CD8-positive, alpha-beta memory T cell (primary cell): ENCODE measurements around the gene CENPB. TPM values are rescaled to one million over a fixed set of nuclear protein-coding genes. Genes with fewer than 3 reads are reported as not detected.
A peak's percentile ranks its signal among the peaks of the same experiment; 100 is the strongest.

Source experiments
- CTCF ChIA-PET: fragments of 350-600 bp; sonication (Branson Sonifier 250); formaldehyde crosslinking; loops from one replicate; lab custom pipeline; 2021; ENCODE audit warnings: antibody characterized with exemption; lab: Charles Lee
- POLR2A ChIA-PET: fragments of 350-600 bp; sonication (Branson Sonifier 250); formaldehyde crosslinking; loops from one replicate; lab custom pipeline; 2021; ENCODE audit warnings: antibody characterized with exemption; lab: Charles Lee
- DNase-seq, 5 donors: peaks; one replicate each; pipeline versions ENCODE4 v3.0.0 to v3.0.0-alpha.2; 2020 to 2022; ENCODE audit warnings: mixed read lengths in 1 of 5
- H3K27ac ChIP-seq: one replicate; pipeline ENCODE4 v1.7.0; 2013; ENCODE audit warnings: low read depth, mild to moderate bottlenecking, low read length, moderate library complexity
- H3K27me3 ChIP-seq: 2 replicates; pipeline ENCODE4 v1.7.0; 2013; ENCODE audit warnings: low read length, mild to moderate bottlenecking; ENCODE audit not compliant: insufficient read depth, poor library complexity, severe bottlenecking
- H3K36me3 ChIP-seq: 2 replicates; pipeline ENCODE4 v1.7.0; 2013; ENCODE audit warnings: mild to moderate bottlenecking, low read length, moderate library complexity; ENCODE audit not compliant: insufficient read depth
- H3K4me1 ChIP-seq: 2 replicates; pipeline ENCODE4 v1.7.0; 2013; ENCODE audit warnings: mild to moderate bottlenecking, low read length, moderate library complexity; ENCODE audit not compliant: insufficient read depth
- H3K4me3 ChIP-seq: 2 replicates; pipeline ENCODE4 v1.7.0; 2013; ENCODE audit warnings: mild to moderate bottlenecking, low read length
- H3K9me3 ChIP-seq: 2 replicates; pipeline ENCODE4 v1.7.0; 2013; ENCODE audit warnings: mild to moderate bottlenecking, low read length
- H3K27ac Mint-ChIP-seq, 8 donors: one replicate each; pipeline ENCODE4 v1.8.0; 2020 to 2021; ENCODE audit warnings: mixed read lengths in 8 of 8, mild to moderate bottlenecking in 6 of 8, inconsistent platforms in 3 of 8, moderate library complexity in 3 of 8
- H3K27me3 Mint-ChIP-seq, 2 donors: one replicate each; pipeline ENCODE4 v1.8.0; 2020 to 2021; ENCODE audit warnings: mixed read lengths in 2 of 2, mild to moderate bottlenecking in 1 of 2, moderate library complexity in 1 of 2
- H3K36me3 Mint-ChIP-seq, 3 donors: one replicate each; pipeline ENCODE4 v1.8.0; 2020 to 2021; ENCODE audit warnings: mixed read lengths in 3 of 3, inconsistent platforms in 1 of 3, mild to moderate bottlenecking in 1 of 3
- H3K4me1 Mint-ChIP-seq, 3 donors: one replicate each; pipeline ENCODE4 v1.8.0; 2020 to 2021; ENCODE audit warnings: mixed read lengths in 3 of 3, inconsistent platforms in 1 of 3, mild to moderate bottlenecking in 1 of 3
- H3K4me3 Mint-ChIP-seq, 7 donors: one replicate each; pipeline ENCODE4 v1.8.0; 2020 to 2021; ENCODE audit warnings: mixed read lengths in 7 of 7, mild to moderate bottlenecking in 6 of 7, moderate library complexity in 4 of 7, inconsistent platforms in 2 of 7
- H3K9me3 Mint-ChIP-seq, 5 donors: one replicate each; pipeline ENCODE4 v1.8.0; 2020 to 2022; ENCODE audit warnings: mixed read lengths in 5 of 5, mild to moderate bottlenecking in 3 of 5, moderate library complexity in 2 of 5, inconsistent platforms in 1 of 5
- polyA plus RNA-seq: library from polyadenylated mRNA; unstranded; fragments of 300-500 nt; fragmentation: Illumina TruSeq; gene quantifications from one replicate; pipeline ENCODE4 v1.2.3, GENCODE V29; 2021
- total RNA-seq, 2 experiments: library from RNA; stranded (reverse); gene quantifications; one replicate each; pipeline ENCODE4 v1.2.3, GENCODE V29; 2021

CENPB gene
- total and polyA plus RNA-seq, 3 experiments from 2014 or later = 1.7 to 69.9 (median 66.4) TPM

DNA sequence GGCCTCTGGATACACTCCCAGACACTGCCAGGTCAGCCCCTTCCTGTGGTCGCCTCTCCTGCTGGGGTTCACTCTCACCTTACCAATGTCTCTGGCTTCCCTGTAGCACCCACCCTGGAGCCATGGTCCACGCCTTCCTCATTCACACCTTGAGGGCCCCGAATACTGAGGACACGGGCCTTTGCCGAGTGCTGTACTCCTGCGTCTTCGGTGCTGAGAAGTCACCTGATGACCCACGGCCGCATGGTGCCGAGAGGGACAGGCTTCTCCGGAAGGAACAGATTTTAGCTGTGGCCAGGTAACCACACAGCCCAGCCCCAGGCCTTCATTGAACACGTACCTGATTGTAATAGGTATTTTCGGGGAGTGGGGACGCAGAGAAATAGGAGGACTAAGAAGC, 35.5 kb upstream of the CENPB start:
- Histone ChIP-seq H3K27me3 (no peaks in the 10 kb centered on the region), H3K4me1 (peaks cover 33% of the 10 kb centered on the region), H3K4me3 (no peak overlapping the region), H3K27ac (no peak overlapping the region), H3K9me3 (no peaks in the 10 kb centered on the region), H3K36me3 (peaks cover 7% of the 10 kb centered on the region)
- Mint-ChIP-seq H3K36me3 (peaks cover 0 to 47% (median 4%) of the 10 kb centered on the region in 3 donors), H3K27ac (peak overlapping the region in 7 of 8 donors; percentile 96 to 100 (median 97)), H3K4me3 (peak overlapping the region; percentile 27 to 97 (median 94)), H3K27me3 (no peaks in the 10 kb centered on the region), H3K9me3 (no peaks in the 10 kb centered on the region), H3K4me1 (peaks cover 30 to 49% (median 41%) of the 10 kb centered on the region in 3 donors)
- ChIA-PET CTCF (interaction anchor here (1.3 to 18.5 kb wide), 5 partner anchors 26 to 54 kb away, joined by 4 to 262 read pairs (median 33); partner anchors contain the start of genes ADISSP, CDC25B, CENPB and SPEF1), POLR2A (interaction anchor here (0.5 to 4.0 kb wide), 2 partner anchors 32 to 35 kb away, joined by 5 to 37 read pairs; partner anchors contain the start of gene CENPB)
- DNase-seq = no peak

DNA sequence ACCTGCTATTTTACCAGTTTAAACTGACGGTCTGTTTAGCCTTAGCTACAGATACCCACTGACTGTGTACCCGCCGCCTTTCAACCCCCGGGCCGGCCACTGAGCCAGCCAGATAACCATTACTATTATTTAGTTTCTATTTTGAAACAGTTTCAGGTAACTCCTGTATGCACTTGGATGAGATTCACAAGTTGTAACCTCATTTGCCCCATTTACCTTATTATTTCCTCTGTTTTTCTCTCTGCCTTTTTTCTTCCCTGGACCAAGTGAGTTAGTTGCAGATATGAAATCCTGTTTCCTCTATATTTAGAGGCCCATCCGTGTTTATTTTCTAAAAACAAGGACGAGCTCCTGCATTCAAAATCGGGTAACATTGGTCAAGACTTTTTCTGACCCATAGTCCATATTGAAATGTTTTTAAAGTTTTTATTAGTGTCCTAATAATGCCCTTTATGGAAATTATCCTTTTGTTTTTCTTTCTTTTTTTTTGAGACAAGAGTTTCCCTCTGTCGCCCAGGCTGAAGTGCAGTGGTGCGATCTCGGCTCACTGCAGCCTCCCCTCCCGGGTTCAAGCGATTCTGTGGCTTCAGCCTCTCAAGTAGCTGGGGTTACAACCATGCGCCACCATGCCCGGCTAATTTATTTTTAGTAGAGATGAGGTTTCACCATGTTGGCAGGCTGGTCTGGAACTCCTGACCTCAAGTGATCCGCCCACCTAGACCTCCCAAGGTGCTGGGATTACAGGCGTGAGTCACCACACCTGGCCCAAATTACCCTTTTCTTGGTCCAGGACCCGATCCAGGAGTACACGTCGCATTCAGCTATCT, 34.6 kb upstream of the CENPB start:
- H3K27me3 Mint-ChIP-seq = no peaks in the 10 kb centered on the region
- peak overlapping the region; percentile 96 to 100 (median 97) for H3K27ac Mint-ChIP-seq
- CTCF ChIA-PET = interaction anchor here (0.7 to 18.5 kb wide), 26 partner anchors 10 to 191 kb away, joined by 3 to 262 read pairs (median 5); partner anchors contain the start of genes ADISSP, CDC25B, CENPB and SPEF1
- Histone ChIP-seq H3K4me3 (peak overlapping the region; percentile 82), H3K9me3 (no peaks in the 10 kb centered on the region), H3K36me3 (peaks cover 7% of the 10 kb centered on the region), H3K4me1 (peaks cover 41% of the 10 kb centered on the region), H3K27me3 (no peaks in the 10 kb centered on the region), H3K27ac (peak overlapping the region; percentile 94)
- POLR2A ChIA-PET = interaction anchor here (0.5 to 4.0 kb wide), 17 partner anchors 9 to 649 kb away, joined by 3 to 37 read pairs (median 6); partner anchors contain the start of genes ADISSP, CDC25B, CENPB and SPEF1
- H3K4me1 Mint-ChIP-seq = peaks cover 37 to 57% (median 48%) of the 10 kb centered on the region in 3 donors
- peak overlapping the region; percentile 87 to 97 (median 94) for H3K4me3 Mint-ChIP-seq
- DNase-seq = no peak
- H3K9me3 Mint-ChIP-seq = no peaks in the 10 kb centered on the region
- H3K36me3 Mint-ChIP-seq = peaks cover 0 to 40% (median 4%) of the 10 kb centered on the region in 3 donors

DNA sequence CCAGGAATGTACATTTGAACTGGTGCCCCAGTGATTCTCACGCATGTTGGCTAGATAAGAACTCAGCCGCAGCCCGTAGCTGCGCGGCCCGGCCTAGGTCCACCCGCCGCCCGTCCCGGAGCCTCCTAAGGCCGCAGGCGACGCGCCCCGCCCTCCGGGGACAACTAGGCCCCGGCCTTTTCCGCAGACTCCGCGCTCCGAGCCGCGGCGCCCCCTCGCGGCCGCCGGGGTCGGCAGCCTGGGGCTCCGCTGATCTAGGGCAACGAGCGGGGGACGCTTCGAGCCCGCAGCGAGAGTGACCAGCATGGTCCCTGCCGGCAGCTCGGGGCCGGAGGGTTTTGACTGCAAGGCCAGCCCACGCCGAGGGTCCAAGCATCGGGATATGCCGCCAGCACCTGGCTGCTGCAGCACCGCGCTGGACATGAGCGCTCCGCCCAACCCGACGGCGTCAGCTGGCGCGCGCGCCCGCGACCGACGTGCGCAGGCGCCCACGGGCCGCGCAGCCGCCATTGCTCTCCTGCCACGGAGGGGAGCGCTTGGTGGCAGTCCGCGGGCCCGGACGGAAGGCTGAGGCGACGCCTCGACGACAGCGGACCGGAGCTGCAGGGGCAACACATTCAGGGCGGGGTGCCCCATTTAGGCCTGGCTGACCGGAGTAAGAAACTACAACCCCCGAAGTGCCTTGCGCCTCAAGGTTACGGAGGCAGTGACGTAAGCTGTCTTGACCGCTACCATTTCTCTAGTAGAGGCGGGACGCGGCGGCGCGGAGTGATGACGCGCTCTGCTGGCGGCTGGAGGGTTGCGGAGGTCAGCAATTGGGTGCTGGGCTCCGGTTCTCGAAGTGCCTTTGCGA, 33.7 kb upstream of the CENPB start, which contains the start of gene AP5S1:
TSS of gene AP5S1 (plus strand) at position 500 of the 853 bp plus-strand sequence. CDS start 1,571 bp downstream, outside the sequence.
- H3K4me1 Mint-ChIP-seq = peaks cover 45 to 65% (median 57%) of the 10 kb centered on the region in 3 donors
- ChIA-PET CTCF (interaction anchor here (0.7 to 18.5 kb wide), 27 partner anchors 9 to 192 kb away, joined by 3 to 262 read pairs (median 5); partner anchors contain the start of genes ADISSP, CDC25B, CENPB and SPEF1), POLR2A (interaction anchor here (0.5 to 4.0 kb wide), 15 partner anchors 8 to 262 kb away, joined by 3 to 37 read pairs (median 8); partner anchors contain the start of genes ADISSP, CDC25B, CENPB and SPEF1)
- H3K9me3 Mint-ChIP-seq = no peaks in the 10 kb centered on the region
- H3K4me3 Mint-ChIP-seq = peak within 1 kb of the TSS; percentile 87 to 97 (median 94)
- DNase-seq = peak; percentile 89 to 94 (median 93)
- Histone ChIP-seq H3K27ac (peak within 1 kb of the TSS; percentile 94), H3K27me3 (no peaks in the 10 kb centered on the region), H3K4me3 (peak within 1 kb of the TSS; percentile 82), H3K4me1 (peaks cover 49% of the 10 kb centered on the region), H3K36me3 (peaks cover 7% of the 10 kb centered on the region), H3K9me3 (no peaks in the 10 kb centered on the region)
- no peaks in the 10 kb centered on the region for H3K27me3 Mint-ChIP-seq
- H3K36me3 Mint-ChIP-seq = peaks cover 0 to 36% (median 4%) of the 10 kb centered on the region in 3 donors
- peak within 1 kb of the TSS; percentile 96 to 100 (median 97) for H3K27ac Mint-ChIP-seq

DNA sequence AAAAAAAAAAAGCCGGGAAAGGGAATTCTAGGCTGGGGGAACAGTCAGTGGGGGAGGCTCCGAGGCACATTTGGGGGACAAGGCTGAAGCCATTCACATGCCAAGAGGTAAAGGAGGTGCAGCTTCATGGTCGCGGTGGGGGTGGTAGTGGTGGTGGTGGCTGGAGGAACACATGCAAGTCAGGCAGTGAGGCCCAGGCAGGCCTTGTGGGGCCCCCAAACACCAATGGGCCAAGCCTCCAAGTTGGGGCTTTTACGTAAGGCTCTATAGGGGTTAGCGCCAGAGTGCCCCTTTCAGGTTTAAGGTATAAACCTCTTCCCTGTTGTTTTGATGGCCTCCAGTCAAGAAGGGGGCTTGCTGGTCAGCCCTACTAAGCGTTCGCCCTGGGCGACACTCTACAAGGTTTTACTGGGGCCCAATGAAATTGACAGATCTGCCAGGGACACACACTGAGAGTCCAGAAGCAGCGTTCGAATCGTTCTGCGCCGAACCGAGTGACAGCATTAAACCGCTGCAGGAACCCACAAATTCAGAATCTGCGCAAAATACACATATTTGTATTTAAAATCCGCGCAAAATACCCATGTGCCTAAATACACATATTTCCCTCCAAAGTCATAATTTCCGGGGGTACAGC, 33.0 kb upstream of the CENPB start:
- Mint-ChIP-seq H3K36me3 (peaks cover 0 to 29% (median 4%) of the 10 kb centered on the region in 3 donors), H3K27ac (peak overlapping the region; percentile 87 to 100 (median 90)), H3K27me3 (no peaks in the 10 kb centered on the region), H3K4me1 (peaks cover 52 to 70% (median 63%) of the 10 kb centered on the region in 3 donors), H3K9me3 (no peaks in the 10 kb centered on the region), H3K4me3 (peak overlapping the region; percentile 73 to 97 (median 93))
- Histone ChIP-seq H3K4me3 (peak overlapping the region; percentile 82), H3K27ac (peak overlapping the region; percentile 94), H3K9me3 (no peaks in the 10 kb centered on the region), H3K4me1 (peaks cover 56% of the 10 kb centered on the region), H3K36me3 (peaks cover 7% of the 10 kb centered on the region), H3K27me3 (no peaks in the 10 kb centered on the region)
- DNase-seq = no peak
- POLR2A ChIA-PET = interaction anchor here (1.0 to 4.0 kb wide), 9 partner anchors 9 to 52 kb away, joined by 3 to 37 read pairs (median 10); partner anchors contain the start of genes ADISSP, CDC25B, CENPB and SPEF1
- CTCF ChIA-PET = interaction anchor here (1.0 to 18.5 kb wide), 13 partner anchors 9 to 113 kb away, joined by 3 to 262 read pairs (median 18); partner anchors contain the start of genes ADISSP, CDC25B, CENPB and SPEF1

DNA sequence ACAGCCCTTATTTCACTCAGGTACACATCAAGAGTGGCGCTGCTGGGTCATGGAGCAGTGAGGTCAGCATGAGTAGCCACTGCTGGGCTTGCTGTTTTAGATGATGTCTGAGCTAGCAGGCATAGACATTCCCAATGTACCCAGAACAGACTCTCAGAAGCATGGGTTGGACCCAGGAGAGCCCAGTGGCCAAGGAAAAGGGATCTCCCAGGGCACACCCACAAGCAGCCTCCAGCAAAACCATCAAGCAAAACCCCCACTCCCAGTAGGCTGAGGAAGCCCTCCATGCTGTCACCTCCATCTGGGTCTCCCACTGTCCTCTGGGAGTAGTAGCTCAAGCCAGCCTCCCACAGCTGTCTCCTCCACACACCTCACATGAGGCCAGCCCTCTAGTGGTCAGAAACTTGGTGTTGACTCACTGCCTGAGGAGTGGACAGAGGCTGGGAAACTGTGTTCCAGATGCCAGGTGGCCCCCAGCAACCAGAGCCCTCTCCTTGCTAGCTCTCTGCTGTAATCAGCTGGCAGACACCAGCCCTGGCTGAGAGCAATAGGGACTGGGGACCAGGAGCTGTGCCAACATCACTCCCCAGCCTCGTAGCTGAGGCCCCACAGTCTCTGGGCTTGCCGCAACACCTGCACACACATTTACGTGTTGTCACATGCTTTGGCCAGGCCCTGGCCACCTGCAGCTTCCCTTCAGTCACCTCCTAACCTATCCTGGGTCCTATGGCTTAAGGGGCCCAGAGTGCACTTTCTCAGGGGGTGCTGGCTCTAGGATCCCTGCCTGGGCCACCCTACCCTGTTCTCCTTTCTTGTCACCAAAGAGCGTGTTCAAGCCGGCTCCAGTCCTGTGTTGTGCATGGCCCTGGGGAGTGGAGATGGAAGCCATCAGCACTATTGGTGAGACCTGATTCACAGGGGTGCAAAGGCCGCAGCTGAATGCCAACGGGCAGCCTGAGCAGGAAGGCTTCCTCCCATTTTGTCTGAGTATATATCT, 31.9 kb upstream of the CENPB start:
- Mint-ChIP-seq H3K27ac (peak overlapping the region in 7 of 8 donors; percentile 29 to 100 (median 74)), H3K4me1 (peaks cover 57 to 78% (median 70%) of the 10 kb centered on the region in 3 donors), H3K9me3 (no peaks in the 10 kb centered on the region), H3K4me3 (peak overlapping the region in 6 of 7 donors; percentile 20 to 97 (median 51)), H3K27me3 (no peaks in the 10 kb centered on the region), H3K36me3 (peaks cover 0 to 18% (median 4%) of the 10 kb centered on the region in 3 donors)
- CTCF ChIA-PET = interaction anchor here (0.7 to 18.5 kb wide), 9 partner anchors 8 to 95 kb away, joined by 3 to 262 read pairs (median 29); partner anchors contain the start of genes CDC25B, CENPB and SPEF1
- Histone ChIP-seq H3K36me3 (peaks cover 7% of the 10 kb centered on the region), H3K9me3 (no peaks in the 10 kb centered on the region), H3K27me3 (no peaks in the 10 kb centered on the region), H3K4me1 (peaks cover 62% of the 10 kb centered on the region), H3K4me3 (no peak overlapping the region), H3K27ac (no peak overlapping the region)
- POLR2A ChIA-PET = interaction anchor here (0.9 to 4.0 kb wide), 3 partner anchors 19 to 32 kb away, joined by 3 to 37 read pairs (median 4); partner anchors contain the start of genes CDC25B and CENPB
- DNase-seq = no peak
